HCT116 (cell line): ENCODE measurements around the gene ATAD1. TPM values are rescaled to one million over a fixed set of nuclear protein-coding genes. Genes with fewer than 3 reads are reported as not detected.

Experiments
- ATAC-seq: fragments of 200-7000 bp; cut with Tn5 transposase; 2 replicates; pipeline ENCODE4 v1.9.1; 2020; ENCODE audit warnings: mild to moderate bottlenecking, moderate library complexity
- BruUV-seq: library from RNA; stranded (reverse); fragments of 400-500 nt; replicated peaks from 2 replicates; lab custom pipeline; 2021; lab: Mats Ljungman, UMichigan
- CTCF ChIA-PET: fragments of 300-600 bp; sonication (Branson Sonifier 250); formaldehyde crosslinking; loops from one replicate; lab custom pipeline; 2021; ENCODE audit warnings: antibody characterized with exemption; lab: Charles Lee
- POLR2A ChIA-PET: fragments of 300-600, 350-600 bp; sonication (Branson Sonifier 250); formaldehyde crosslinking; loops from one replicate; lab custom pipeline; 2021; ENCODE audit warnings: antibody characterized with exemption; lab: Charles Lee
- RAD21 ChIA-PET, 2 experiments: fragments of 300-600 bp; sonication (Branson Sonifier 250); formaldehyde crosslinking; loops; one replicate each; lab custom pipeline; 2023; ENCODE audit warnings: low total read pairs in 2 of 2; ENCODE audit not compliant: uncharacterized antibody in 2 of 2, unreplicated experiment in 2 of 2, low non-redundant PET in 1 of 2; lab: Charles Lee
- DNase-seq: peaks from one replicate; pipeline ENCODE4 v3.0.0-alpha.2; 2010; ENCODE audit warnings: low read depth, low spot score
- H2AFZ ChIP-seq: fragments of 200-600 bp; shearing (Covaris generic), sonication (generic); 2 replicates; pipeline ENCODE4 v1.6.1; 2017; ENCODE audit warnings: low read depth, mixed run types, mixed read lengths, antibody characterized with exemption, low read length; ENCODE audit not compliant: poor library complexity, severe bottlenecking
- H3K27ac ChIP-seq: 2 replicates; pipeline ENCODE4 v1.5.1; 2012; ENCODE audit warnings: low read depth, low read length
- H3K27me3 ChIP-seq: fragments of 200-600 bp; sonication (generic); 2 replicates; pipeline ENCODE4 v1.6.1; 2016; ENCODE audit warnings: mixed run types, low read length, mixed read lengths; ENCODE audit not compliant: insufficient read depth
- H3K36me3 ChIP-seq, 2 experiments: fragments of 200-500 bp in 1 of 2; fragments of 200-600 bp in 1 of 2; sonication (Bioruptor generic) in 1 of 2; sonication (generic) in 1 of 2; 2 replicates each; pipeline versions ENCODE4 v1.5.1 to v1.6.1; 2014 to 2016; ENCODE audit warnings: low read length in 2 of 2, inconsistent platforms in 1 of 2, mixed read lengths in 1 of 2, mixed run types in 1 of 2; ENCODE audit not compliant: insufficient read depth in 2 of 2, control insufficient read depth in 1 of 2
- H3K4me1 ChIP-seq, 2 experiments: fragments of 200-600 bp in 1 of 2; sonication (generic) in 1 of 2; 2 replicates each; pipeline versions ENCODE4 v1.5.1 to v1.6.1; 2012 to 2017; ENCODE audit warnings: low read length in 2 of 2, inconsistent platforms in 1 of 2, mild to moderate bottlenecking in 1 of 2, mixed read lengths in 1 of 2, mixed run types in 1 of 2, moderate library complexity in 1 of 2; ENCODE audit not compliant: insufficient read depth in 2 of 2, control insufficient read depth in 1 of 2
- H3K4me2 ChIP-seq: fragments of 200-600 bp; sonication (generic); 2 replicates; pipeline ENCODE4 v1.6.1; 2017; ENCODE audit warnings: mixed run types, low read length, mixed read lengths
- H3K4me3 ChIP-seq, 2 experiments: fragments of 200-600 bp in 1 of 2; sonication (generic) in 1 of 2; replicated peaks in 1 of 2; 2 replicates each; pipeline ENCODE4 v1.5.1; 2011 to 2016; ENCODE audit warnings: low read length in 2 of 2, control low read depth in 1 of 2, low read depth in 1 of 2, mild to moderate bottlenecking in 1 of 2, mixed read lengths in 1 of 2, mixed run types in 1 of 2
- H3K79me2 ChIP-seq: fragments of 200-600 bp; sonication (generic); 2 replicates; pipeline ENCODE4 v1.6.1; 2017; ENCODE audit warnings: mild to moderate bottlenecking, mixed run types, low read length, moderate library complexity, mixed read lengths; ENCODE audit not compliant: insufficient read depth
- H3K9ac ChIP-seq: fragments of 200-600 bp; sonication (generic); 2 replicates; pipeline ENCODE4 v1.6.1; 2016; ENCODE audit warnings: low read length, mixed read lengths
- H3K9me2 ChIP-seq: fragments of 200-600 bp; sonication (generic), shearing (Covaris generic); 2 replicates; pipeline ENCODE4 v1.6.1; 2017; ENCODE audit warnings: mixed run types, mild to moderate bottlenecking, moderate library complexity; ENCODE audit not compliant: insufficient read depth
- H3K9me3 ChIP-seq, 2 experiments: fragments of 200-500 bp in 1 of 2; fragments of 200-600 bp in 1 of 2; sonication (Bioruptor generic) in 1 of 2; sonication (generic) in 1 of 2; 2 replicates each; pipeline ENCODE4 v1.6.1; 2014 to 2017; ENCODE audit warnings: low read length in 2 of 2, mixed read lengths in 2 of 2, inconsistent platforms in 1 of 2, low read depth in 1 of 2, mild to moderate bottlenecking in 1 of 2, mixed run types in 1 of 2, moderate library complexity in 1 of 2; ENCODE audit not compliant: control insufficient read depth in 1 of 2, insufficient read depth in 1 of 2
- H4K20me1 ChIP-seq: fragments of 200-600 bp; sonication (generic), shearing (Covaris generic); 2 replicates; pipeline ENCODE4 v1.6.1; 2017; ENCODE audit warnings: mixed run types, mild to moderate bottlenecking, moderate library complexity; ENCODE audit not compliant: insufficient read depth
- CEBPB ChIP-seq: IDR thresholded peaks from 2 replicates; pipeline ENCODE4 v1.6.1; 2012; ENCODE audit warnings: low read depth
- EGR1 ChIP-seq: IDR thresholded peaks from 2 replicates; pipeline ENCODE4 v1.6.1; 2012; ENCODE audit warnings: low read depth
- FOSL1 ChIP-seq: IDR thresholded peaks from 2 replicates; pipeline ENCODE4 v1.6.1; 2012; ENCODE audit warnings: low read depth
- JUND ChIP-seq: IDR thresholded peaks from 2 replicates; pipeline ENCODE4 v1.6.1; 2012
- MAX ChIP-seq: IDR thresholded peaks from 2 replicates; pipeline ENCODE4 v1.6.1; 2012
- POLR2A ChIP-seq: IDR thresholded peaks from 2 replicates; pipeline ENCODE4 v1.7.0; 2011; ENCODE audit warnings: borderline replicate concordance; ENCODE audit not compliant: insufficient read depth, insufficient read length; ENCODE audit errors: extremely low read depth
- ZBTB33 ChIP-seq: IDR thresholded peaks from 2 replicates; pipeline ENCODE4 v1.6.1; 2011; ENCODE audit warnings: mild to moderate bottlenecking, low read length, moderate library complexity; ENCODE audit not compliant: insufficient replicate concordance; ENCODE audit errors: extremely low read depth
- ZNF274 ChIP-seq: fragments of 200-500 bp; sonication (Bioruptor generic); IDR thresholded peaks from 2 replicates; pipeline ENCODE4 v1.6.1; 2014; ENCODE audit warnings: mild to moderate bottlenecking, low read depth, low read length, inconsistent platforms
- intact Hi-C: fragments of 100-400 bp; cut with micrococcal nuclease; formaldehyde crosslinking; loops from 2 replicates; pipeline ENCODE4 v1.10.0; 2022
- total RNA-seq: library from RNA; stranded (reverse); gene quantifications from one replicate; pipeline ENCODE4 v1.2.1, GENCODE V29; 2021; ENCODE audit not compliant: unreplicated experiment

Gene ATAD1
- total RNA-seq, 1 experiment from 2014 or later: 66.4 TPM

GRCh38 chr10:87786421-87786820, 31.6 kb downstream of the ATAD1 start (continued):
- TF ChIP-seq ZBTB33: no peak
- no peak for TF ChIP-seq MAX
- TF ChIP-seq EGR1: no peak
- no peak for TF ChIP-seq ZNF274
- no peak for TF ChIP-seq CEBPB
- TF ChIP-seq FOSL1: no peak

GRCh38 chr10:87782721-87783120, 35.3 kb downstream of the ATAD1 start:
- Histone ChIP-seq H3K4me2 (no peak overlapping the region), H3K27me3 (no peaks in the 10 kb centered on the region), H4K20me1 (peaks cover 5% of the 10 kb centered on the region; the same call in 1 of the 2 replicates), H3K9ac (no peak overlapping the region), H3K4me3 (no peak overlapping the region), H3K4me1 (no peaks in the 10 kb centered on the region), H3K9me2 (no peaks in the 10 kb centered on the region), H3K36me3 (peaks cover 6 to 21% of the 10 kb centered on the region in 2 experiments; a peak in 3 of 4 replicates), H3K9me3 (no peaks in the 10 kb centered on the region), H3K27ac (no peak overlapping the region), H3K79me2 (peaks cover 65% of the 10 kb centered on the region), H2AFZ (no peak overlapping the region)
- RAD21 ChIA-PET: interaction anchor here in 1 of 2 experiments (0.6 kb wide), 1 partner anchor 61 kb away, joined by 3 read pairs; no protein-coding TSS in a partner anchor
- intact Hi-C loops: no loop called here
- CTCF ChIA-PET: no interaction called here
- BruUV-seq: no TSS peak
- TF ChIP-seq POLR2A (no peak), JUND (no peak)
- DNase-seq (no peak), ATAC-seq (no peak)
- POLR2A ChIA-PET: no interaction called here
